NB4 (cell line): ENCODE measurements around the gene ARMC9.

Source experiments
- CTCF ChIP-seq: IDR thresholded peaks from one replicate; pipeline ENCODE4 v1.5.1; 2012; ENCODE audit warnings: low read depth, low read length
- POLR2A ChIP-seq: IDR thresholded peaks from 2 replicates; pipeline ENCODE4 v1.6.1; 2011; ENCODE audit warnings: mild to moderate bottlenecking; ENCODE audit not compliant: insufficient read length; ENCODE audit errors: extremely low read depth

GRCh38 chr2:231152800-231153557 lies 45.5 kb upstream of the ARMC9 start:
- TF ChIP-seq CTCF = no peak
- no peak for TF ChIP-seq POLR2A
